H1 (cell line): ENCODE data around the gene IRF8. TPM values are rescaled to one million over a fixed set of nuclear protein-coding genes. Genes with fewer than 3 reads are reported as not detected.

ENCODE experiments used
- CTCF ChIA-PET: fragments of 300-600 bp; sonication (Branson Sonifier 250); formaldehyde crosslinking; loops from one replicate; lab custom pipeline; 2021; ENCODE audit not compliant: partially characterized antibody; lab: Charles Lee
- POLR2A ChIA-PET: fragments of 300-600 bp; sonication (Branson Sonifier 250); formaldehyde crosslinking; loops from one replicate; lab custom pipeline; 2021; ENCODE audit warnings: inconsistent platforms; ENCODE audit not compliant: partially characterized antibody; lab: Charles Lee
- DNase-seq, 2 experiments: peaks; one replicate each; pipeline versions ENCODE4 v3.0.0 to v3.0.0-alpha.2; 2010 to 2022; ENCODE audit warnings: low spot score in 2 of 2, low read depth in 1 of 2, mixed read lengths in 1 of 2
- FAIRE-seq: peaks from 2 replicates; lab custom pipeline; 2011; peaks lifted over from hg19 to GRCh38; lab: Jason Lieb, UNC
- H2AFZ ChIP-seq: 2 replicates; pipeline ENCODE4 v1.8.1; 2012; ENCODE audit warnings: low read length, inconsistent platforms
- H2AK5ac ChIP-seq: 2 replicates; pipeline ENCODE4 v1.6.1; 2013; ENCODE audit warnings: low read depth, low read length
- H2BK120ac ChIP-seq: replicated peaks from 2 replicates; pipeline ENCODE3; 2013; ENCODE audit warnings: low read depth, low read length, inconsistent platforms
- H2BK12ac ChIP-seq: 2 replicates; pipeline ENCODE4 v1.6.1; 2013; ENCODE audit warnings: low read depth, low read length
- H2BK15ac ChIP-seq: 2 replicates; pipeline ENCODE4 v1.6.1; 2013; ENCODE audit warnings: low read length
- H2BK20ac ChIP-seq: 2 replicates; pipeline ENCODE4 v1.6.1; 2013; ENCODE audit warnings: low read length
- H2BK5ac ChIP-seq: 2 replicates; pipeline ENCODE4 v1.6.1; 2013; ENCODE audit warnings: low read depth, low read length
- H3K14ac ChIP-seq: 2 replicates; pipeline ENCODE4 v1.6.1; 2013; ENCODE audit warnings: inconsistent platforms; ENCODE audit not compliant: insufficient read length
- H3K18ac ChIP-seq: 2 replicates; pipeline ENCODE4 v1.6.1; 2013; ENCODE audit warnings: low read length; ENCODE audit errors: extremely low read depth
- H3K23ac ChIP-seq: 2 replicates; pipeline ENCODE4 v1.6.1; 2013; ENCODE audit warnings: inconsistent platforms; ENCODE audit not compliant: insufficient read length
- H3K23me2 ChIP-seq: 2 replicates; pipeline ENCODE4 v1.6.1; 2013; ENCODE audit warnings: low read depth, low read length
- H3K27ac ChIP-seq: 2 replicates; pipeline ENCODE4 v1.6.1; 2011; ENCODE audit warnings: low read depth, low read length, inconsistent platforms
- H3K27me3 ChIP-seq, 4 experiments: replicated peaks in 1 of 4; 1 replicate in 1 of 4; 2 replicates in 3 of 4; pipeline versions ENCODE4 v1.6.1 to v1.8.1; 2011 to 2013; ENCODE audit warnings: low read length in 3 of 4, mild to moderate bottlenecking in 3 of 4, inconsistent platforms in 2 of 4, mixed read lengths in 2 of 4, moderate library complexity in 1 of 4; ENCODE audit not compliant: control insufficient read depth in 3 of 4, insufficient read depth in 3 of 4; ENCODE audit errors: extremely low read depth in 1 of 4
- H3K36me3 ChIP-seq, 4 experiments: 2 replicates each; pipeline versions ENCODE4 v1.6.1 to v1.8.1; 2011 to 2013; ENCODE audit warnings: mild to moderate bottlenecking in 4 of 4, low read length in 3 of 4, moderate library complexity in 2 of 4, control low read depth in 1 of 4, inconsistent platforms in 1 of 4; ENCODE audit not compliant: insufficient read depth in 4 of 4, control insufficient read depth in 2 of 4
- H3K4ac ChIP-seq: replicated peaks from 2 replicates; pipeline ENCODE3; 2013; ENCODE audit warnings: low read length, low read depth, mixed read lengths, inconsistent platforms; ENCODE audit not compliant: insufficient read length
- H3K4me1 ChIP-seq, 4 experiments: replicated peaks in 1 of 4; 1 replicate in 1 of 4; 2 replicates in 3 of 4; pipeline versions ENCODE4 v1.6.1 to v1.8.1; 2011 to 2013; ENCODE audit warnings: low read length in 3 of 4, inconsistent platforms in 2 of 4, mixed read lengths in 1 of 4; ENCODE audit not compliant: insufficient read depth in 4 of 4, control insufficient read depth in 3 of 4
- H3K4me2 ChIP-seq, 2 experiments: 2 replicates each; pipeline versions ENCODE4 v1.6.1 to v1.8.1; 2011 to 2013; ENCODE audit warnings: low read depth in 2 of 2, low read length in 2 of 2, control low read depth in 1 of 2, inconsistent platforms in 1 of 2, mild to moderate bottlenecking in 1 of 2; ENCODE audit not compliant: insufficient read depth in 1 of 2
- H3K4me3 ChIP-seq, 4 experiments: fragments of 200-600, 300-600 bp in 1 of 4; sonication (generic), shearing (Covaris generic), sonication (Bioruptor Twin) in 1 of 4; 2 replicates each; pipeline versions ENCODE4 v1.5.1 to v1.8.1; 2011 to 2016; ENCODE audit warnings: low read length in 4 of 4, low read depth in 3 of 4, control low read depth in 2 of 4, inconsistent platforms in 2 of 4, mild to moderate bottlenecking in 2 of 4, mixed read lengths in 1 of 4, moderate library complexity in 1 of 4; ENCODE audit not compliant: insufficient read depth in 2 of 4; ENCODE audit errors: extremely low read depth in 1 of 4
- H3K56ac ChIP-seq: replicated peaks from 2 replicates; pipeline ENCODE3; 2013; ENCODE audit warnings: low read depth, mild to moderate bottlenecking, mixed read lengths, low read length, inconsistent platforms; ENCODE audit not compliant: insufficient read length
- H3K79me1 ChIP-seq: 2 replicates; pipeline ENCODE4 v1.6.1; 2013; ENCODE audit warnings: low read depth, low read length, control low read depth
- H3K79me2 ChIP-seq, 2 experiments: 2 replicates each; pipeline versions ENCODE4 v1.6.1 to v1.8.1; 2012 to 2013; ENCODE audit warnings: low read length in 2 of 2, mild to moderate bottlenecking in 2 of 2, inconsistent platforms in 1 of 2; ENCODE audit not compliant: insufficient read depth in 2 of 2, control insufficient read depth in 1 of 2
- H3K9ac ChIP-seq, 4 experiments: replicated peaks in 1 of 4; 1 replicate in 1 of 4; 2 replicates in 3 of 4; pipeline versions ENCODE4 v1.6.1 to v1.8.1; 2011 to 2013; ENCODE audit warnings: low read depth in 3 of 4, low read length in 3 of 4, control low read depth in 2 of 4, mild to moderate bottlenecking in 2 of 4, moderate library complexity in 2 of 4, inconsistent platforms in 1 of 4; ENCODE audit errors: extremely low read depth in 1 of 4
- H3K9me3 ChIP-seq, 2 experiments: 2 replicates each; pipeline versions ENCODE4 v1.6.1 to v1.8.1; 2012 to 2013; ENCODE audit warnings: mild to moderate bottlenecking in 2 of 2, moderate library complexity in 2 of 2, control low read depth in 1 of 2, inconsistent platforms in 1 of 2, low read depth in 1 of 2, low read length in 1 of 2, mixed read lengths in 1 of 2; ENCODE audit not compliant: insufficient read depth in 2 of 2
- H4K20me1 ChIP-seq, 2 experiments: replicated peaks in 1 of 2; 2 replicates each; pipeline versions ENCODE3 to v1.8.1; 2011 to 2013; ENCODE audit warnings: inconsistent platforms in 2 of 2, low read length in 2 of 2, mild to moderate bottlenecking in 1 of 2; ENCODE audit not compliant: insufficient read depth in 2 of 2, control insufficient read depth in 1 of 2
- H4K5ac ChIP-seq: 2 replicates; pipeline ENCODE4 v1.6.1; 2013; ENCODE audit warnings: low read length, low read depth, mixed read lengths, inconsistent platforms; ENCODE audit not compliant: insufficient read length
- H4K8ac ChIP-seq: 2 replicates; pipeline ENCODE4 v1.8.0; 2013; ENCODE audit warnings: mild to moderate bottlenecking, moderate library complexity, low read length, inconsistent platforms; ENCODE audit not compliant: insufficient read depth; ENCODE audit errors: extremely low read depth
- H4K91ac ChIP-seq: replicated peaks from 2 replicates; pipeline ENCODE3; 2013; ENCODE audit warnings: low read length, mixed read lengths, inconsistent platforms; ENCODE audit not compliant: insufficient read length
- BRCA1 ChIP-seq: IDR thresholded peaks from 2 replicates; pipeline ENCODE4 v1.6.1; 2012; ENCODE audit warnings: low read depth, low read length, improper control_type of control experiment
- NANOG ChIP-seq: IDR thresholded peaks from 2 replicates; pipeline ENCODE4 v1.6.1; 2011; ENCODE audit warnings: low read length, low read depth, mild to moderate bottlenecking, inconsistent platforms; ENCODE audit not compliant: insufficient read depth, poor library complexity, severe bottlenecking
- POLR2A ChIP-seq, 2 experiments: IDR thresholded peaks; 1 replicate in 1 of 2; 2 replicates in 1 of 2; pipeline ENCODE4 v1.6.1; 2011; ENCODE audit warnings: low read depth in 2 of 2, low read length in 2 of 2, mild to moderate bottlenecking in 2 of 2; ENCODE audit errors: control extremely low read depth in 1 of 2
- RAD21 ChIP-seq, 2 experiments: IDR thresholded peaks in 1 of 2; conservative IDR thresholded peaks in 1 of 2; 2 replicates each; pipeline ENCODE4 v1.6.1; 2011; ENCODE audit warnings: low read depth in 2 of 2, low read length in 2 of 2, improper control_type of control experiment in 1 of 2, inconsistent platforms in 1 of 2, mild to moderate bottlenecking in 1 of 2, moderate library complexity in 1 of 2
- SP1 ChIP-seq: IDR thresholded peaks from 2 replicates; pipeline ENCODE4 v1.6.1; 2011; ENCODE audit warnings: low read depth, low read length
- SUZ12 ChIP-seq: fragments of 200-600 bp; sonication (generic); IDR thresholded peaks from 2 replicates; pipeline ENCODE4 v1.6.1; 2012; ENCODE audit warnings: mild to moderate bottlenecking, inconsistent platforms, low read length, moderate library complexity, mixed read lengths
- WGBS, 2 experiments: shearing (Covaris generic) in 1 of 2; methylation state at CpG; one replicate each; pipeline versions ENCODE4 v1.1.6 to v1.1.7; 2013 to 2015; ENCODE audit warnings: low lambda C conversion rate in 2 of 2, mixed read lengths in 2 of 2, inconsistent platforms in 1 of 2, low coverage in 1 of 2, missing lambda C conversion rate in 1 of 2; ENCODE audit not compliant: insufficient replicate concordance in 2 of 2, insufficient coverage in 1 of 2, insufficient read length in 1 of 2; ENCODE audit errors: extremely low coverage in 1 of 2, missing lambda C conversion rate in 1 of 2; 5-methylcytosine and 5-hydroxymethylcytosine counted together
- polyA plus RNA-seq, 7 experiments: library from polyadenylated mRNA; depleted of rRNA in 3 of 7; stranded (reverse) in 5 of 7; unstranded in 2 of 7; fragments of >200 nt in 5 of 7; fragments of 200-250 nt in 2 of 7; gene quantifications; 1 replicate in 5 of 7; 2 replicates in 1 of 7; 4 replicates in 1 of 7; pipeline versions ENCODE4 v1.2.1 to v1.2.3, GENCODE V29; 2011 to 2013; ENCODE audit warnings: missing spikeins in 2 of 7, mixed read lengths in 2 of 7
- total RNA-seq: library from RNA; stranded (reverse); fragmentation: NEBNext Ultra II Directional; extraction: Animal tissue kit (Norgen Biotek cat#: 25700); gene quantifications from 2 replicates; pipeline ENCODE4 v1.2.1, GENCODE V29; 2021

IRF8 gene
- total and polyA plus RNA-seq, 2 of the 8 experiments (the other 6 are each of a cell fraction or from before 2014, with no cell fraction given): 0.35 to 2.0 TPM

- Histone ChIP-seq H3K4me1 (no peaks in the 10 kb centered on the region), H4K91ac (no peak overlapping the region), H3K56ac (no peak overlapping the region), H2BK15ac (no peak overlapping the region), H2BK12ac (no peak overlapping the region), H3K4me2 (no peak overlapping the region), H3K36me3 (no peaks in the 10 kb centered on the region), H2AFZ (no peak overlapping the region), H3K4me3 (no peak overlapping the region), H3K4ac (no peak overlapping the region), H3K23me2 (no peaks in the 10 kb centered on the region), H4K5ac (no peak overlapping the region), H3K79me2 (no peaks in the 10 kb centered on the region), H3K79me1 (no peaks in the 10 kb centered on the region), H2BK120ac (no peak overlapping the region), H3K23ac (no peak overlapping the region), H3K18ac (no peak overlapping the region), H4K8ac (no peak overlapping the region), H3K9ac (no peak overlapping the region), H3K14ac (no peak overlapping the region), H2AK5ac (no peak overlapping the region), H3K9me3 (peaks cover 0 to 3% of the 10 kb centered on the region in 2 experiments; a peak in 1 of 4 replicates), H2BK5ac (no peak overlapping the region), H2BK20ac (no peak overlapping the region), H3K27me3 (no peaks in the 10 kb centered on the region)
- FAIRE-seq (no peak), DNase-seq (no peak)
- WGBS, 2 experiments: 84% methylated on average over 5 of the region's 5 CpGs; no CpG with 5 or more reads in 1 of the 2 experiments
- ChIA-PET POLR2A (no interaction called here), CTCF (interaction anchor here (0.6 to 0.8 kb wide), 3 partner anchors 21 to 44 kb away, joined by 3 read pairs; no protein-coding TSS in a partner anchor)
- TF ChIP-seq POLR2A (IDR thresholded peaks at IDR 0.05; ENCODE audit: control extremely low read depth in 1 of 2, low read depth in 2 of 2, low read length in 2 of 2) (no peak), BRCA1 (no peak), SUZ12 (no peak), SP1 (no peak), NANOG (no peak), RAD21 (IDR thresholded peaks at IDR 0.05 in 1 of 2, conservative IDR thresholded peaks at IDR 0.05 in 1 of 2; ENCODE audit: low read depth in 2 of 2, low read length in 2 of 2) (no peak)
- TF ChIP-seq, all 59 proteins: peak for 0
- Histone ChIP-seq H4K20me1 (no peaks in the 10 kb centered on the region), H3K27ac (no peak overlapping the region)
Observed at GRCh38 chr16:85863384-85863774, 35.6 kb upstream of the IRF8 start.
